ENCODE results near the gene ZNF358.

- TF ChIP-seq, protein P1, sequence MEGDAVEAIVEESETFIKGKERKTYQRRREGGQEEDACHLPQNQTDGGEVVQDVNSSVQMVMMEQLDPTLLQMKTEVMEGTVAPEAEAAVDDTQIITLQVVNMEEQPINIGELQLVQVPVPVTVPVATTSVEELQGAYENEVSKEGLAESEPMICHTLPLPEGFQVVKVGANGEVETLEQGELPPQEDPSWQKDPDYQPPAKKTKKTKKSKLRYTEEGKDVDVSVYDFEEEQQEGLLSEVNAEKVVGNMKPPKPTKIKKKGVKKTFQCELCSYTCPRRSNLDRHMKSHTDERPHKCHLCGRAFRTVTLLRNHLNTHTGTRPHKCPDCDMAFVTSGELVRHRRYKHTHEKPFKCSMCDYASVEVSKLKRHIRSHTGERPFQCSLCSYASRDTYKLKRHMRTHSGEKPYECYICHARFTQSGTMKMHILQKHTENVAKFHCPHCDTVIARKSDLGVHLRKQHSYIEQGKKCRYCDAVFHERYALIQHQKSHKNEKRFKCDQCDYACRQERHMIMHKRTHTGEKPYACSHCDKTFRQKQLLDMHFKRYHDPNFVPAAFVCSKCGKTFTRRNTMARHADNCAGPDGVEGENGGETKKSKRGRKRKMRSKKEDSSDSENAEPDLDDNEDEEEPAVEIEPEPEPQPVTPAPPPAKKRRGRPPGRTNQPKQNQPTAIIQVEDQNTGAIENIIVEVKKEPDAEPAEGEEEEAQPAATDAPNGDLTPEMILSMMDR (IDR thresholded peaks at IDR 0.05; ENCODE audit: insufficient read depth, low read depth, low read length): no peak
- no peak for TF ChIP-seq EZH2 (IDR thresholded peaks at IDR 0.05; ENCODE audit: insufficient read depth, low read length)
Measured at GRCh38 chr19:7545904-7546303, 30.0 kb downstream of the ZNF358 start.
